GM23338 (cell line): ENCODE results near the gene MEOX1. TPM values are rescaled to one million over a fixed set of nuclear protein-coding genes. Genes with fewer than 3 reads are reported as not detected.

Source experiments
- ATAC-seq: fragments of 200-7000 bp; cut with Tn5 transposase; 3 replicates; pipeline ENCODE4 v1.9.1; 2020
- DNase-seq: peaks from one replicate; pipeline ENCODE4 v3.0.0-alpha.2; 2015; ENCODE audit warnings: low spot score
- H2AFZ ChIP-seq: fragments of 200-600 bp; sonication (generic); 2 replicates; pipeline ENCODE4 v1.8.0; 2016; ENCODE audit warnings: antibody characterized with exemption, mild to moderate bottlenecking, moderate library complexity
- H3F3A ChIP-seq: fragments of 200-600 bp; sonication (generic); replicated peaks from 2 replicates; pipeline ENCODE4 v1.8.0; 2017; ENCODE audit warnings: antibody characterized with exemption, mixed run types, low read depth
- H3K27ac ChIP-seq: fragments of 200-600 bp; sonication (generic); 2 replicates; pipeline ENCODE4 v1.6.1; 2016; ENCODE audit warnings: low read depth
- H3K27me3 ChIP-seq: fragments of 200-600 bp; sonication (generic); 2 replicates; pipeline ENCODE4 v1.8.0; 2016; ENCODE audit warnings: mild to moderate bottlenecking, mixed run types, moderate library complexity; ENCODE audit not compliant: insufficient read depth
- H3K36me3 ChIP-seq: fragments of 200-600 bp; sonication (generic); 2 replicates; pipeline ENCODE4 v1.8.0; 2016; ENCODE audit warnings: mild to moderate bottlenecking; ENCODE audit not compliant: insufficient read depth
- H3K4me1 ChIP-seq: fragments of 200-600 bp; sonication (generic); 2 replicates; pipeline ENCODE4 v1.8.0; 2016; ENCODE audit warnings: mild to moderate bottlenecking, moderate library complexity; ENCODE audit not compliant: insufficient read depth
- H3K4me2 ChIP-seq: fragments of 200-600 bp; sonication (generic); 2 replicates; pipeline ENCODE4 v1.7.1; 2017; ENCODE audit warnings: mixed run types
- H3K4me3 ChIP-seq: fragments of 200-600 bp; sonication (generic); 2 replicates; pipeline ENCODE4 v1.6.1; 2016; ENCODE audit warnings: mixed run types
- H3K79me2 ChIP-seq: fragments of 200-600 bp; sonication (generic); replicated peaks from 2 replicates; pipeline ENCODE4 v1.8.0; 2017; ENCODE audit warnings: mild to moderate bottlenecking; ENCODE audit not compliant: insufficient read depth
- H3K9me2 ChIP-seq: fragments of 200-600 bp; sonication (generic); 2 replicates; pipeline ENCODE4 v1.8.0; 2017; ENCODE audit not compliant: insufficient read depth
- H4K20me1 ChIP-seq: fragments of 200-600 bp; sonication (generic); replicated peaks from 2 replicates; pipeline ENCODE4 v1.8.0; 2017; ENCODE audit warnings: mild to moderate bottlenecking; ENCODE audit not compliant: insufficient read depth
- H3K27ac Mint-ChIP-seq: 2 replicates; pipeline ENCODE4 v1.8.0; 2020; ENCODE audit warnings: inconsistent platforms, mild to moderate bottlenecking, moderate library complexity, mixed read lengths
- H3K27me3 Mint-ChIP-seq: 3 replicates; pipeline ENCODE4 v1.8.0; 2022; ENCODE audit warnings: low read depth, mild to moderate bottlenecking, moderate library complexity, mixed read lengths, inconsistent platforms; ENCODE audit not compliant: insufficient read depth, poor library complexity
- H3K36me3 Mint-ChIP-seq: 3 replicates; pipeline ENCODE4 v1.8.0; 2021; ENCODE audit warnings: low read depth, mild to moderate bottlenecking, inconsistent platforms, moderate library complexity, mixed read lengths
- H3K4me1 Mint-ChIP-seq: 3 replicates; pipeline ENCODE4 v1.8.0; 2020; ENCODE audit warnings: mild to moderate bottlenecking, inconsistent platforms, mixed read lengths
- H3K4me3 Mint-ChIP-seq: 3 replicates; pipeline ENCODE4 v1.8.0; 2021; ENCODE audit warnings: moderate library complexity, mild to moderate bottlenecking, inconsistent platforms, mixed read lengths
- H3K9me3 Mint-ChIP-seq: 3 replicates; pipeline ENCODE4 v1.8.0; 2020; ENCODE audit warnings: moderate library complexity, mild to moderate bottlenecking, inconsistent platforms, mixed read lengths
- CREB1 ChIP-seq: fragments of 250-450 bp; sonication (Bioruptor Pico); IDR thresholded peaks from 2 replicates; pipeline ENCODE4 v1.5.0; 2020; ENCODE audit warnings: low read depth, mild to moderate bottlenecking, moderate library complexity
- EZH2phosphoT487 ChIP-seq: fragments of 200-600 bp; sonication (generic); IDR thresholded peaks from one replicate; pipeline ENCODE4 v1.8.1; 2018; ENCODE audit warnings: antibody characterized with exemption; ENCODE audit not compliant: unreplicated experiment
- NANOG ChIP-seq: IDR thresholded peaks from 2 replicates; pipeline ENCODE4 v1.6.1; 2016; ENCODE audit warnings: antibody characterized with exemption, borderline replicate concordance
- POLR2AphosphoS5 ChIP-seq: IDR thresholded peaks from 2 replicates; pipeline ENCODE4 v1.6.1; 2016; ENCODE audit warnings: antibody characterized with exemption, low read depth
- STAT1 ChIP-seq: IDR thresholded peaks from one replicate; pipeline ENCODE4 v1.6.1; 2016; ENCODE audit warnings: antibody characterized with exemption; ENCODE audit not compliant: unreplicated experiment
- ZNF114 ChIP-seq: fragments of 250-450 bp; sonication (Bioruptor Pico); IDR thresholded peaks from 2 replicates; pipeline ENCODE4 v1.5.0; 2020; ENCODE audit warnings: mild to moderate bottlenecking, moderate library complexity
- ZNF331 ChIP-seq: fragments of 250-450 bp; sonication (Bioruptor Pico); IDR thresholded peaks from 2 replicates; pipeline ENCODE4 v1.5.0; 2020; ENCODE audit warnings: low read depth, mild to moderate bottlenecking, moderate library complexity
- ZNF462 ChIP-seq: fragments of 250-450 bp; sonication (Bioruptor Pico); IDR thresholded peaks from 2 replicates; pipeline ENCODE4 v1.5.0; 2020; ENCODE audit warnings: mild to moderate bottlenecking, moderate library complexity
- polyA plus RNA-seq: library from polyadenylated mRNA; unstranded; fragments of >200 nt; fragmentation: Nextera tagmentation; extraction: Ambion mirVana; gene quantifications from 2 replicates; pipeline ENCODE4 v1.2.1, GENCODE V29; 2016
- total RNA-seq: library from RNA; depleted of rRNA; stranded (reverse); fragments of >200 nt; shearing (Covaris generic); gene quantifications from 2 replicates; pipeline ENCODE4 v1.2.3, GENCODE V29; 2014
- TF ChIP-seq, protein P1 (sequence below), 2 experiments: fragments of 200-600 bp in 1 of 2; sonication (generic) in 1 of 2; conservative IDR thresholded peaks; 2 replicates each; pipeline versions ENCODE4 v1.5.1 to v1.6.1; 2016 to 2017; ENCODE audit warnings: antibody characterized with exemption in 2 of 2, low read depth in 2 of 2, mild to moderate bottlenecking in 2 of 2, moderate library complexity in 1 of 2
- TF ChIP-seq, protein P2 (sequence below): IDR thresholded peaks from 2 replicates; pipeline ENCODE4 v1.6.1; 2016; ENCODE audit warnings: antibody characterized with exemption

Gene MEOX1
- total and polyA plus RNA-seq, 2 experiments from 2014 or later = not detected

GRCh38 chr17:43691317-43691693, 29.6 kb upstream of the MEOX1 start (continued):
- no peak for TF ChIP-seq ZNF462 (CRISPR knock-in tag)
- no peak for TF ChIP-seq ZNF331
- TF ChIP-seq STAT1 = no peak
- TF ChIP-seq NANOG = no peak
- TF ChIP-seq, protein P1, sequence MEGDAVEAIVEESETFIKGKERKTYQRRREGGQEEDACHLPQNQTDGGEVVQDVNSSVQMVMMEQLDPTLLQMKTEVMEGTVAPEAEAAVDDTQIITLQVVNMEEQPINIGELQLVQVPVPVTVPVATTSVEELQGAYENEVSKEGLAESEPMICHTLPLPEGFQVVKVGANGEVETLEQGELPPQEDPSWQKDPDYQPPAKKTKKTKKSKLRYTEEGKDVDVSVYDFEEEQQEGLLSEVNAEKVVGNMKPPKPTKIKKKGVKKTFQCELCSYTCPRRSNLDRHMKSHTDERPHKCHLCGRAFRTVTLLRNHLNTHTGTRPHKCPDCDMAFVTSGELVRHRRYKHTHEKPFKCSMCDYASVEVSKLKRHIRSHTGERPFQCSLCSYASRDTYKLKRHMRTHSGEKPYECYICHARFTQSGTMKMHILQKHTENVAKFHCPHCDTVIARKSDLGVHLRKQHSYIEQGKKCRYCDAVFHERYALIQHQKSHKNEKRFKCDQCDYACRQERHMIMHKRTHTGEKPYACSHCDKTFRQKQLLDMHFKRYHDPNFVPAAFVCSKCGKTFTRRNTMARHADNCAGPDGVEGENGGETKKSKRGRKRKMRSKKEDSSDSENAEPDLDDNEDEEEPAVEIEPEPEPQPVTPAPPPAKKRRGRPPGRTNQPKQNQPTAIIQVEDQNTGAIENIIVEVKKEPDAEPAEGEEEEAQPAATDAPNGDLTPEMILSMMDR (conservative IDR thresholded peaks at IDR 0.05; ENCODE audit: low read depth in 2 of 2) = no peak
- TF ChIP-seq EZH2phosphoT487 = no peak
- TF ChIP-seq ZNF114 = no peak
- TF ChIP-seq CREB1 (CRISPR knock-in tag) = no peak

DNA sequence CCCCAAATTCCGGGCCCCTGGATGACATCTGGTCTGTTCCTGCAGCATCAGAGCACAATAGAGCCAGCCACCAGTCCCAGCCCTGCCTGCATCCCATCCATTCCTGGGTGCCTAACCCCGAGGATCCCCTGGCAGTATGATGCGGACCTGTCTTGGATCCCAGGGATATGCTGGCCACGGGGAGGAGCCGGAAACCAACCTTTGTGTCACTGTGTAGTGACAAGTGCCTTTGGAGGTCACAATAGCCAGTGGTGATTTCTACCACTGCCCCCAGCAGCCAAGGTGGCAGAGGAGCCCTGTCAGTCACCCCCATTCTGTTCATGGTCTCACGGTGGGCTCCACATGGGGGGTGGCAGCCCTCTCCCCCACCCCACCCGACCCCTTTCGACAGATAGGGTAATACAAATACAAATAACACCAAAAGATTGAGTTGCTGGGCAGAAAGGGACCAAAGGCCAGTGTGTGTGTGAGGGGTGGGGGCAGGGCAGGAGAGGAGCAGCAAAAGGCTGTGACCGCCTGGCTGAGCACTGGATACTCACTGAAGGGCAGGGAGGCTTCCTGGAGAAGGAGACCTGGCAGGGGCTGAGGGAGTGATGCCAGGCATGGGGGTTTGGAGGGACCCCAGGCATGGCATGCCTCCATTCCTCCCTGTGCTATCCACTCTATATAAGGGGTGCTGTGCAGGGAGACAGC, 29.0 kb upstream of the MEOX1 start:
- H3K4me3 Mint-ChIP-seq = no peak overlapping the region
- H3K4me1 Mint-ChIP-seq = peaks cover 14% of the 10 kb centered on the region
- H3F3A ChIP-seq = no peaks in the 10 kb centered on the region
- H3K27ac Mint-ChIP-seq = no peak overlapping the region
- no peak overlapping the region for H3K4me3 ChIP-seq
- DNase-seq (no peak), ATAC-seq (no peak)
- H3K36me3 Mint-ChIP-seq = no peaks in the 10 kb centered on the region
- no peaks in the 10 kb centered on the region for H3K79me2 ChIP-seq
- H4K20me1 ChIP-seq = no peaks in the 10 kb centered on the region
- H3K27me3 Mint-ChIP-seq = peaks cover 7% of the 10 kb centered on the region
- H2AFZ ChIP-seq = no peak overlapping the region
- no peaks in the 10 kb centered on the region; the same call in 2 of the 3 replicates for H3K9me3 Mint-ChIP-seq
- H3K4me2 ChIP-seq = no peak overlapping the region
- no peak overlapping the region for H3K27ac ChIP-seq
- no peaks in the 10 kb centered on the region for H3K27me3 ChIP-seq
- H3K4me1 ChIP-seq = no peaks in the 10 kb centered on the region
- no peaks in the 10 kb centered on the region for H3K9me2 ChIP-seq
- no peaks in the 10 kb centered on the region for H3K36me3 ChIP-seq
- TF ChIP-seq, protein P2, sequence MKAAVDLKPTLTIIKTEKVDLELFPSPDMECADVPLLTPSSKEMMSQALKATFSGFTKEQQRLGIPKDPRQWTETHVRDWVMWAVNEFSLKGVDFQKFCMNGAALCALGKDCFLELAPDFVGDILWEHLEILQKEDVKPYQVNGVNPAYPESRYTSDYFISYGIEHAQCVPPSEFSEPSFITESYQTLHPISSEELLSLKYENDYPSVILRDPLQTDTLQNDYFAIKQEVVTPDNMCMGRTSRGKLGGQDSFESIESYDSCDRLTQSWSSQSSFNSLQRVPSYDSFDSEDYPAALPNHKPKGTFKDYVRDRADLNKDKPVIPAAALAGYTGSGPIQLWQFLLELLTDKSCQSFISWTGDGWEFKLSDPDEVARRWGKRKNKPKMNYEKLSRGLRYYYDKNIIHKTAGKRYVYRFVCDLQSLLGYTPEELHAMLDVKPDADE = no peak
- TF ChIP-seq POLR2AphosphoS5 (no peak), ZNF114 (no peak), ZNF331 (no peak)
